GM12878 (cell line): ENCODE measurements around the gene SUPT4H1. TPM values are rescaled to one million over a fixed set of nuclear protein-coding genes. Genes with fewer than 3 reads are reported as not detected.

ENCODE experiments used
- ATAC-seq: fragments of 200-7000 bp; cut with Tn5 transposase; 3 replicates; pipeline ENCODE4 v1.9.1; 2020; ENCODE audit warnings: mild to moderate bottlenecking, moderate library complexity
- BruUV-seq: library from RNA; stranded (reverse); fragments of 400-500 nt; replicated peaks from 2 replicates; lab custom pipeline; 2021; lab: Mats Ljungman, UMichigan
- CTCF ChIA-PET: fragments of 300-600 bp; sonication (Branson Sonifier 250); formaldehyde crosslinking; extraction: SDS; loops from one replicate; lab custom pipeline; 2021; ENCODE audit warnings: inconsistent platforms; lab: Yijun Ruan, JAX
- POLR2A ChIA-PET: fragments of 350-600 bp; formaldehyde crosslinking; extraction: SDS; loops from one replicate; lab custom pipeline; 2021; ENCODE audit warnings: inconsistent platforms; lab: Charles Lee
- RAD21 ChIA-PET: fragments of 300-600 bp; sonication (Branson Sonifier 250); formaldehyde crosslinking; loops from one replicate; lab custom pipeline; 2023; ENCODE audit warnings: antibody characterized with exemption; ENCODE audit not compliant: unreplicated experiment; lab: Charles Lee
- SMC1A ChIA-PET: fragments of 300-600 bp; sonication (Branson Sonifier 250); formaldehyde crosslinking; loops from one replicate; lab custom pipeline; 2023; ENCODE audit not compliant: unreplicated experiment, uncharacterized antibody; lab: Charles Lee
- DNase-seq: peaks from one replicate; pipeline ENCODE4 v3.0.0-alpha.2; 2011; ENCODE audit warnings: low read depth, low spot score
- FAIRE-seq: peaks from 3 replicates; lab custom pipeline; 2011; peaks lifted over from hg19 to GRCh38; lab: Jason Lieb, UNC
- H2AFZ ChIP-seq: 2 replicates; pipeline ENCODE4 v1.6.0; 2011; ENCODE audit warnings: low read depth, low read length, control low read depth; ENCODE audit not compliant: control insufficient read depth
- H3K27ac ChIP-seq: 2 replicates; pipeline ENCODE4 v1.5.1; 2011; ENCODE audit warnings: control low read depth; ENCODE audit not compliant: control insufficient read depth, insufficient read depth
- H3K27me3 ChIP-seq, 2 experiments: replicated peaks in 1 of 2; 2 replicates each; pipeline versions ENCODE4 v1.6.0 to v1.6.1; 2011; ENCODE audit warnings: low read length in 1 of 2; ENCODE audit not compliant: control insufficient read depth in 2 of 2, insufficient read depth in 2 of 2
- H3K36me3 ChIP-seq, 2 experiments: 2 replicates each; pipeline ENCODE4 v1.5.1; 2011; ENCODE audit warnings: low read length in 1 of 2; ENCODE audit not compliant: control insufficient read depth in 2 of 2, insufficient read depth in 2 of 2
- H3K4me1 ChIP-seq: 2 replicates; pipeline ENCODE4 v1.6.1; 2011; ENCODE audit warnings: mild to moderate bottlenecking, low read length, moderate library complexity, mixed read lengths; ENCODE audit not compliant: control insufficient read depth, insufficient read depth
- H3K4me2 ChIP-seq: 2 replicates; pipeline ENCODE4 v1.6.0; 2011; ENCODE audit warnings: control low read depth; ENCODE audit not compliant: control insufficient read depth, insufficient read depth
- H3K4me3 ChIP-seq: fragments of 200-600 bp; sonication (generic); 2 replicates; pipeline ENCODE4 v1.5.1; 2016
- H3K79me2 ChIP-seq: 2 replicates; pipeline ENCODE4 v1.6.0; 2011; ENCODE audit warnings: low read length; ENCODE audit not compliant: control insufficient read depth, insufficient read depth
- H3K9ac ChIP-seq: 2 replicates; pipeline ENCODE4 v1.8.0; 2011; ENCODE audit warnings: low read length, control low read depth, mixed read lengths; ENCODE audit not compliant: control insufficient read depth, insufficient read depth
- H3K9me3 ChIP-seq: replicated peaks from 3 replicates; pipeline ENCODE4 v1.5.1; 2011; ENCODE audit warnings: mild to moderate bottlenecking, low read length; ENCODE audit not compliant: control insufficient read depth, insufficient read depth
- H4K20me1 ChIP-seq: 2 replicates; pipeline ENCODE4 v1.6.0; 2011; ENCODE audit not compliant: control insufficient read depth, insufficient read depth
- POLR2A ChIP-seq: IDR thresholded peaks from 2 replicates; pipeline ENCODE4 v1.6.1; 2011; ENCODE audit warnings: low read depth, mild to moderate bottlenecking, low read length
- SKIL ChIP-seq: fragments of 450-650 bp; IDR thresholded peaks from 2 replicates; pipeline ENCODE4 v1.6.1; 2017; ENCODE audit warnings: mild to moderate bottlenecking, low read depth, inconsistent platforms; ENCODE audit not compliant: poor library complexity, severe bottlenecking
- WGBS: methylation state at CpG from one replicate; pipeline ENCODE4 v1.1.6; 2016; ENCODE audit warnings: low lambda C conversion rate; ENCODE audit not compliant: insufficient replicate concordance, insufficient coverage; ENCODE audit errors: missing lambda C conversion rate; 5-methylcytosine and 5-hydroxymethylcytosine counted together
- in situ Hi-C: fragments of 300-500 bp; cut with MboI; formaldehyde crosslinking; loops from 9 replicates; pipeline ENCODE4 v1.14.3; 2018; ENCODE audit warnings: mixed read lengths
- intact Hi-C: fragments of 100-400 bp; cut with micrococcal nuclease; formaldehyde crosslinking; loops from one replicate; pipeline ENCODE4 v1.14.2; 2022; ENCODE audit not compliant: unreplicated experiment
- polyA plus RNA-seq, 11 experiments: library from polyadenylated mRNA; depleted of rRNA in 4 of 11; unstranded in 6 of 11; stranded (reverse) in 5 of 11; fragments of >200 nt; fragmentation: Nextera tagmentation in 4 of 11; fragmentation: Illumina TruSeq in 1 of 11; extraction: Ambion mirVana in 4 of 11; extraction: Trizol in 1 of 11; gene quantifications; 1 replicate in 1 of 11; 2 replicates in 10 of 11; pipeline versions ENCODE4 v1.2.1 to v1.2.3, GENCODE V29; 2011 to 2016; ENCODE audit warnings: inconsistent platforms in 2 of 11, missing spikeins in 2 of 11, low read depth in 1 of 11
- total RNA-seq, 4 experiments: library from RNA; depleted of rRNA in 3 of 4; stranded (reverse); fragments of >200 nt in 3 of 4; fragmentation: Illumina TruSeq in 1 of 4; extraction: Trizol in 1 of 4; gene quantifications; 2 replicates each; pipeline versions ENCODE4 v1.2.1 to v1.2.3, GENCODE V29; 2013 to 2021

SUPT4H1 gene
- total and polyA plus RNA-seq, 10 of the 15 experiments (the other 5 are each of a cell fraction or from before 2014, with no cell fraction given) = 83.8 to 293 (median 128) TPM

GRCh38 chr17:58321571-58322525 is 30.2 kb downstream of the SUPT4H1 start:
- H3K4me1 ChIP-seq = peaks cover 13% of the 10 kb centered on the region
- intact Hi-C loops (no loop called here), in situ Hi-C loops (no loop called here)
- DNase-seq = no peak
- no peaks in the 10 kb centered on the region for H3K79me2 ChIP-seq
- no peak overlapping the region for H3K9ac ChIP-seq
- CTCF ChIA-PET = interaction anchor here (1.1 to 2.7 kb wide), 5 partner anchors 18 to 106 kb away, joined by 3 to 15 read pairs (median 4); no protein-coding TSS in a partner anchor
- no peak overlapping the region for H3K27ac ChIP-seq
- SMC1A ChIA-PET = interaction anchor here (1.6 to 12.9 kb wide), 2 partner anchors 22 to 96 kb away, joined by 5 to 249 read pairs; partner anchors contain the start of gene RNF43
- no peak overlapping the region for H3K4me2 ChIP-seq
- H2AFZ ChIP-seq = no peak overlapping the region
- no peak for FAIRE-seq
- POLR2A ChIA-PET = interaction anchor here (0.7 to 8.4 kb wide), 3 partner anchors 18 to 67 kb away, joined by 6 to 77 read pairs (median 9); no protein-coding TSS in a partner anchor
- no peak overlapping the region for H3K4me3 ChIP-seq
- RAD21 ChIA-PET = interaction anchor here (0.6 to 10.9 kb wide), 2 partner anchors 21 to 134 kb away, joined by 3 to 227 read pairs; no protein-coding TSS in a partner anchor
- H3K27me3 ChIP-seq = no peaks in the 10 kb centered on the region; a peak in 1 of 4 replicates
- WGBS = 90% methylated on average over 18 of the region's 18 CpGs
- no peaks in the 10 kb centered on the region for H3K9me3 ChIP-seq
- no peaks in the 10 kb centered on the region for H4K20me1 ChIP-seq
- no TSS peak for BruUV-seq
- H3K36me3 ChIP-seq = peaks cover 0 to 2% of the 10 kb centered on the region in 2 experiments; a peak in 1 of 4 replicates
- no peak for ATAC-seq
- TF ChIP-seq POLR2A (peak; percentile 65), SKIL (no peak)
